HEK293 (cell line): Measurements from ENCODE around the gene PRIMA1.

Experiments used
- CTCF ChIA-PET: fragments of 350-600 bp; formaldehyde crosslinking; extraction: SDS; loops from one replicate; lab custom pipeline; 2021; ENCODE audit warnings: antibody characterized with exemption; lab: Yijun Ruan, JAX
- POLR2A ChIA-PET: fragments of 300-600 bp; formaldehyde crosslinking; extraction: SDS; loops from one replicate; lab custom pipeline; 2020; ENCODE audit warnings: antibody characterized with exemption, inconsistent platforms; lab: Yijun Ruan, JAX
- H3K27ac ChIP-seq: fragments of 200-500 bp; sonication (Bioruptor generic); 2 replicates; pipeline ENCODE4 v1.5.1; 2014; ENCODE audit warnings: low read depth, low read length, control low read depth, inconsistent platforms; ENCODE audit errors: extremely low read depth
- H3K36me3 ChIP-seq, 2 experiments: fragments of 200-500 bp in 1 of 2; sonication (Bioruptor generic) in 1 of 2; 1 replicate in 1 of 2; 2 replicates in 1 of 2; pipeline ENCODE4 v1.5.1; 2014 to 2017; ENCODE audit warnings: inconsistent platforms in 2 of 2, low read length in 2 of 2; ENCODE audit not compliant: control insufficient read depth in 2 of 2, insufficient read depth in 1 of 2
- H3K4me1 ChIP-seq: fragments of 200-500 bp; sonication (Bioruptor generic); 2 replicates; pipeline ENCODE4 v1.5.1; 2014; ENCODE audit warnings: mild to moderate bottlenecking, low read length, inconsistent platforms; ENCODE audit not compliant: control insufficient read depth, insufficient read depth
- H3K4me3 ChIP-seq: 2 replicates; pipeline ENCODE4 v1.5.1; 2011; ENCODE audit warnings: low read depth, mild to moderate bottlenecking, control low read depth, low read length, moderate library complexity
- H3K9me3 ChIP-seq: fragments of 200-500 bp; sonication (Bioruptor generic); 2 replicates; pipeline ENCODE4 v1.5.1; 2014; ENCODE audit warnings: low read depth, low read length, inconsistent platforms; ENCODE audit not compliant: control insufficient read depth, insufficient read depth
- BCL11A ChIP-seq: fragments of 450-650 bp; formaldehyde crosslinking; IDR thresholded peaks from 2 replicates; pipeline ENCODE4 v1.5.1; 2016; ENCODE audit warnings: low read depth, missing biosample characterization, missing genetic modification characterization
- FEZF1 ChIP-seq: fragments of 450-650 bp; formaldehyde crosslinking; IDR thresholded peaks from 2 replicates; pipeline ENCODE4 v1.5.1; 2016; ENCODE audit warnings: missing biosample characterization, missing genetic modification characterization
- SP7 ChIP-seq: fragments of 450-650 bp; formaldehyde crosslinking; IDR thresholded peaks from 2 replicates; pipeline ENCODE4 v1.5.1; 2016; ENCODE audit warnings: missing biosample characterization, missing genetic modification characterization
- ZFP3 ChIP-seq: fragments of 450-650 bp; formaldehyde crosslinking; IDR thresholded peaks from 2 replicates; pipeline ENCODE4 v1.5.1; 2016; ENCODE audit warnings: low read depth, missing biosample characterization, missing genetic modification characterization
- ZNF133 ChIP-seq: fragments of 450-650 bp; formaldehyde crosslinking; IDR thresholded peaks from 2 replicates; pipeline ENCODE4 v1.5.1; 2016; ENCODE audit warnings: missing biosample characterization, missing genetic modification characterization
- ZNF138 ChIP-seq: fragments of 450-650 bp; formaldehyde crosslinking; IDR thresholded peaks from 2 replicates; pipeline ENCODE4 v1.5.1; 2016; ENCODE audit warnings: missing biosample characterization, missing genetic modification characterization, borderline replicate concordance
- ZNF223 ChIP-seq: fragments of 450-650 bp; formaldehyde crosslinking; IDR thresholded peaks from 2 replicates; pipeline ENCODE4 v1.5.1; 2016; ENCODE audit warnings: missing biosample characterization, missing genetic modification characterization
- ZNF292 ChIP-seq: fragments of 450-650 bp; formaldehyde crosslinking; IDR thresholded peaks from 2 replicates; pipeline ENCODE4 v1.5.1; 2016; ENCODE audit warnings: low read depth, missing biosample characterization, missing genetic modification characterization, borderline replicate concordance
- ZNF37A ChIP-seq: fragments of 450-650 bp; IDR thresholded peaks from 2 replicates; pipeline ENCODE4 v1.5.1; 2018; ENCODE audit warnings: missing biosample characterization, missing genetic modification characterization
- ZNF48 ChIP-seq: fragments of 450-650 bp; formaldehyde crosslinking; IDR thresholded peaks from 2 replicates; pipeline ENCODE4 v1.5.1; 2016; ENCODE audit warnings: missing biosample characterization, missing genetic modification characterization
- ZNF558 ChIP-seq: fragments of 450-650 bp; formaldehyde crosslinking; IDR thresholded peaks from 2 replicates; pipeline ENCODE4 v1.5.1; 2016; ENCODE audit warnings: missing biosample characterization, missing genetic modification characterization
- ZNF596 ChIP-seq: fragments of 450-650 bp; IDR thresholded peaks from 2 replicates; pipeline ENCODE4 v1.5.0; 2018; ENCODE audit warnings: missing biosample characterization, mild to moderate bottlenecking, missing genetic modification characterization, moderate library complexity
- ZNF623 ChIP-seq: fragments of 450-650 bp; formaldehyde crosslinking; IDR thresholded peaks from 2 replicates; pipeline ENCODE4 v1.5.1; 2016; ENCODE audit warnings: missing biosample characterization, missing genetic modification characterization
- ZNF670 ChIP-seq: fragments of 450-650 bp; formaldehyde crosslinking; IDR thresholded peaks from 2 replicates; pipeline ENCODE4 v1.5.1; 2016; ENCODE audit warnings: missing biosample characterization, missing genetic modification characterization, low read depth
- ZNF830 ChIP-seq: fragments of 450-650 bp; IDR thresholded peaks from 2 replicates; pipeline ENCODE4 v1.5.0; 2018; ENCODE audit warnings: missing biosample characterization, missing genetic modification characterization, low read depth, mild to moderate bottlenecking, moderate library complexity
- TF ChIP-seq, protein P1 (sequence below): fragments of 450-650 bp; formaldehyde crosslinking; IDR thresholded peaks from 2 replicates; pipeline ENCODE4 v1.5.1; 2016; ENCODE audit warnings: missing biosample characterization, missing genetic modification characterization
- TF ChIP-seq, protein P2 (sequence below): fragments of 450-650 bp; formaldehyde crosslinking; IDR thresholded peaks from 2 replicates; pipeline ENCODE4 v1.5.1; 2016; ENCODE audit warnings: missing biosample characterization, missing genetic modification characterization

PRIMA1 gene

DNA sequence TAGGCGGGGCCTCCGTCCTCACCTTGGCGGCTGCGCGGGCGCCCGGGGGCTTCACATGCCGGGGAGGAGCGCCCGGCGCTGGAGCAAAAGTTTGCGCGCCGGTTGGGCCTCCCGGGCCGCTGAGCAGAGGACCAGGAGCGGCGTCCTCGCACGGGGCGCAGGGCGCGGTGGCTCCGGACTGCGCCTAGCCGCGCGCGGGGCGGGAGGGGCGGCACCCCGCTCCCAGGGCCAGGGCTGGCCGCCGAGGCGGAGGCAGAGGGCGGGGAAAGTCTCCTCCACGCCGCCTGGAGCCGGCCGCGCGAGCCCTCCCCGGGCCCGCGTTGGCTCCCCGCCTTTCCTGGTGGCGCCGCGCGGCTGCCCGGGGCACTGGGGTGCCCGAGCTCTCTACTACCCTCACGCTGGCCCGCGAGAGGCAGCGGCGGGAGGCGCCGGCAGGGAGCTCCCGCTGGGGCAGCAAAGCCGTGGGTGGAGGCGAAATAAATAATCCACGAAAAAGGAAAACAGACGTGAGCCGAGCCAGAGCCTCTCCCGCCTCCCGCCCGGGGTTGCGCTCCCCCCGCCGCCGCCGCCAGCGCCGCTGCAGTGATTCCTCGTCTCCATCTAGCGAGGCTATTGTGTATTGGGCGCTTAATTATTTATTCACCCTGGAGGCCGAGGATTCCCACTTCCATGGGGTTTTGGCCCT is 400 bp upstream of the PRIMA1 start (continued):
- TF ChIP-seq, protein P1, sequence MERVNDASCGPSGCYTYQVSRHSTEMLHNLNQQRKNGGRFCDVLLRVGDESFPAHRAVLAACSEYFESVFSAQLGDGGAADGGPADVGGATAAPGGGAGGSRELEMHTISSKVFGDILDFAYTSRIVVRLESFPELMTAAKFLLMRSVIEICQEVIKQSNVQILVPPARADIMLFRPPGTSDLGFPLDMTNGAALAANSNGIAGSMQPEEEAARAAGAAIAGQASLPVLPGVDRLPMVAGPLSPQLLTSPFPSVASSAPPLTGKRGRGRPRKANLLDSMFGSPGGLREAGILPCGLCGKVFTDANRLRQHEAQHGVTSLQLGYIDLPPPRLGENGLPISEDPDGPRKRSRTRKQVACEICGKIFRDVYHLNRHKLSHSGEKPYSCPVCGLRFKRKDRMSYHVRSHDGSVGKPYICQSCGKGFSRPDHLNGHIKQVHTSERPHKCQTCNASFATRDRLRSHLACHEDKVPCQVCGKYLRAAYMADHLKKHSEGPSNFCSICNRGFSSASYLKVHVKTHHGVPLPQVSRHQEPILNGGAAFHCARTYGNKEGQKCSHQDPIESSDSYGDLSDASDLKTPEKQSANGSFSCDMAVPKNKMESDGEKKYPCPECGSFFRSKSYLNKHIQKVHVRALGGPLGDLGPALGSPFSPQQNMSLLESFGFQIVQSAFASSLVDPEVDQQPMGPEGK (tag by site-specific recombination): no peak
- TF ChIP-seq ZNF596 (tag by site-specific recombination) (0 out of 2 replicates have a peak, but pooled peaks have one; percentile 23), ZNF292 (tag by site-specific recombination) (no peak), SP7 (tag by site-specific recombination) (no peak), ZNF138 (tag by site-specific recombination) (no peak)

- CTCF ChIA-PET: no interaction called here
- peak overlapping the region; percentile 44 for H3K4me3 ChIP-seq
- POLR2A ChIA-PET: no interaction called here
Observed at GRCh38 chr14:93787465-93788292, 606 bp downstream of the PRIMA1 start.

GRCh38 chr14:93785423-93785822 is 2.9 kb downstream of the PRIMA1 start:
- CTCF ChIA-PET: interaction anchor here (0.5 kb wide), 1 partner anchor 21 kb away, joined by 3 read pairs; no protein-coding TSS in a partner anchor
- POLR2A ChIA-PET: no interaction called here
- Histone ChIP-seq H3K27ac (no peak overlapping the region), H3K36me3 (no peaks in the 10 kb centered on the region), H3K4me1 (no peaks in the 10 kb centered on the region; the same call in 1 of the 2 replicates), H3K4me3 (no peak overlapping the region), H3K9me3 (no peaks in the 10 kb centered on the region)
- TF ChIP-seq, protein P2, sequence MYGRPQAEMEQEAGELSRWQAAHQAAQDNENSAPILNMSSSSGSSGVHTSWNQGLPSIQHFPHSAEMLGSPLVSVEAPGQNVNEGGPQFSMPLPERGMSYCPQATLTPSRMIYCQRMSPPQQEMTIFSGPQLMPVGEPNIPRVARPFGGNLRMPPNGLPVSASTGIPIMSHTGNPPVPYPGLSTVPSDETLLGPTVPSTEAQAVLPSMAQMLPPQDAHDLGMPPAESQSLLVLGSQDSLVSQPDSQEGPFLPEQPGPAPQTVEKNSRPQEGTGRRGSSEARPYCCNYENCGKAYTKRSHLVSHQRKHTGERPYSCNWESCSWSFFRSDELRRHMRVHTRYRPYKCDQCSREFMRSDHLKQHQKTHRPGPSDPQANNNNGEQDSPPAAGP (tag by site-specific recombination): no peak
- no peak for TF ChIP-seq BCL11A
- TF ChIP-seq ZNF623 (tag by site-specific recombination): no peak
- no peak for TF ChIP-seq ZNF830 (tag by site-specific recombination)
- TF ChIP-seq ZNF37A (tag by site-specific recombination): no peak
- TF ChIP-seq ZNF133: no peak
- TF ChIP-seq ZNF670: no peak
- TF ChIP-seq ZNF48 (tag by site-specific recombination): no peak
- no peak for TF ChIP-seq ZNF558
- no peak for TF ChIP-seq ZFP3 (tag by site-specific recombination)

More at GRCh38 chr14:93787465-93788292, 606 bp downstream of the PRIMA1 start:
- TF ChIP-seq ZNF623 (tag by site-specific recombination): peak; percentile 35; the same call in 1 of the 2 replicates
- TF ChIP-seq ZNF223 (tag by site-specific recombination): peak; percentile 88; the same call in 1 of the 2 replicates
- no peak for TF ChIP-seq FEZF1 (tag by site-specific recombination)
- Histone ChIP-seq H3K36me3 (no peaks in the 10 kb centered on the region), H3K4me1 (no peaks in the 10 kb centered on the region; the same call in 1 of the 2 replicates), H3K9me3 (no peaks in the 10 kb centered on the region), H3K27ac (no peak overlapping the region; the same call in 1 of the 2 replicates)
